Measurements from ENCODE around the gene MCL1. TPM values are rescaled to one million over a fixed set of nuclear protein-coding genes. Genes with fewer than 3 reads are reported as not detected.
"Not testable (repeated sequence)": the region's sequence is repeated elsewhere in the genome, so short reads cannot be mapped to it uniquely, and the experiment has no call there.

MCL1 gene
- total RNA-seq, 1 donor from 2014 or later, result 394 TPM

DNA sequence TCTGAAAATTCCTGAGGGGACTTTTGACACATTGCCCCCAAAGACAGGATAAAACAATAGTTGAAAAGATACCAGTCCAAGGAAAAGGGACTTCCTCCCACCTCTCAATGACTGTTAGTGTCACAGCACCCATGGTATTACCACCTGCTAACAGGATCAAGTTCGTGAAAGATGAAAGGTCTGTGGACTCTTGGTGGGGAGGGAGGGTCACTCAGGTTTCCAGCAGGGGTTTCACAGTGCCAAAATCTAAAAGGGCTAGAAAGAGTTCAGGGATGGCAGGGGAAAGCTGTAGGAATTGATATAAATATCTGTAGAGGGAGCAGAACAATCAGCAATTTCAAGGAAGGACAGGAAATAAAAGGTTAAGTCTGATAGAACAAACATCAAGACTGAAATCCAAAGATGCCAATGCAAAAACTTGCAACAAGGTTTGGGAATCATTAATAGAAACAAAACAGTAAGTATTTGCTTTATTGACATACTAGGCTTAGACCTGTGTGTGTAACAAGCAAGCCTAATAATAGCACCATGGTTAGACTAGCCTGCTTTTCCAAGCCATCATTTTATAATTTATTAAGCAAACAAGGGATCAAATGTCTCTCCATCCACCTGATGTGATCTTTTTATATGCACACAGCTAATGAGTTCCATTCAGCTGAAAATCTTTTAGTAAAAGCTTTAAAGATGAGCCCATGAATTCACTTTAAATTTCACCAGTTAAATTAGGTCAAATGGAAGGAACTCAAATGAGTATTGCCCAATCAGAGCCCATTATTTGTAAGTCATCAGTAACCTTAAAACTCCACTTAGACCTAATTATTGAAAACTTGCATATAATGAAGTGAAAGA lies 3.7 kb downstream of the MCL1 start:
- Histone ChIP-seq H3K36me3 (peaks cover 45 to 80% of the 10 kb centered on the region in 2 donors), H3K27ac (peak overlapping the region; percentile 63 to 98), H3K27me3 (no peaks in the 10 kb centered on the region), H3K4me1 (peaks cover 20 to 45% of the 10 kb centered on the region in 2 donors), H3K4me3 (peak overlapping the region; percentile 93 to 94), H3K9me3 (no peaks in the 10 kb centered on the region)
- intact Hi-C loops (cut with DNase I), result loop anchor here (1.0 kb wide), 1 partner anchor 12 kb away; no protein-coding TSS in a partner anchor
- no peak for DNase-seq (ENCODE audit: low spot score in 2 of 2)
- TF ChIP-seq, protein P1, sequence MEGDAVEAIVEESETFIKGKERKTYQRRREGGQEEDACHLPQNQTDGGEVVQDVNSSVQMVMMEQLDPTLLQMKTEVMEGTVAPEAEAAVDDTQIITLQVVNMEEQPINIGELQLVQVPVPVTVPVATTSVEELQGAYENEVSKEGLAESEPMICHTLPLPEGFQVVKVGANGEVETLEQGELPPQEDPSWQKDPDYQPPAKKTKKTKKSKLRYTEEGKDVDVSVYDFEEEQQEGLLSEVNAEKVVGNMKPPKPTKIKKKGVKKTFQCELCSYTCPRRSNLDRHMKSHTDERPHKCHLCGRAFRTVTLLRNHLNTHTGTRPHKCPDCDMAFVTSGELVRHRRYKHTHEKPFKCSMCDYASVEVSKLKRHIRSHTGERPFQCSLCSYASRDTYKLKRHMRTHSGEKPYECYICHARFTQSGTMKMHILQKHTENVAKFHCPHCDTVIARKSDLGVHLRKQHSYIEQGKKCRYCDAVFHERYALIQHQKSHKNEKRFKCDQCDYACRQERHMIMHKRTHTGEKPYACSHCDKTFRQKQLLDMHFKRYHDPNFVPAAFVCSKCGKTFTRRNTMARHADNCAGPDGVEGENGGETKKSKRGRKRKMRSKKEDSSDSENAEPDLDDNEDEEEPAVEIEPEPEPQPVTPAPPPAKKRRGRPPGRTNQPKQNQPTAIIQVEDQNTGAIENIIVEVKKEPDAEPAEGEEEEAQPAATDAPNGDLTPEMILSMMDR (IDR thresholded peaks at IDR 0.05), result no peak

DNA sequence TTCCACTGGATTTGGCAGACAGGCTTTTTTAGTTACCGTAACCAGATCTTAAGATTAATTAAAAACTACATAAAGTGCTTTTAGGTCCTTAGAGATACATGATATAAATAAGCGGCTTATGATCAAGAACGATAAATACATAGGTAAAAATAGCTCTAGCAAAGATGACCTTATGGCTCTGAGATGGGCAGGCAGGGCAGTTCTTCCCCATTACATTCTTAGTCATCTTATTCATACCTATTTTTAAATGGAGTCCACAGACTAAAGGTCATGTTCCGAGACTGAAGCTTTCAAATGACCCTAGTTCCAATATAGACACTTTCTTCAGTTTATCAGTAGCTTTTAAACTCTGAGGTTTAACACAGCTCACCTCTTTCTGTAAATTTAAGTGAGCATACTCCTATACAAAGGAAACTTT lies 4.3 kb downstream of the MCL1 start:
- TF ChIP-seq, protein P1 (IDR thresholded peaks at IDR 0.05), result no peak
- no peaks in the 10 kb centered on the region for H3K9me3 ChIP-seq
- intact Hi-C loops (cut with DNase I), result no loop called here
- H3K27ac ChIP-seq, result peak overlapping the region; percentile 63 to 98
- DNase-seq (ENCODE audit: low spot score in 2 of 2), result peak in 1 of 2 donors; percentile 31
- H3K4me3 ChIP-seq, result peak overlapping the region; percentile 93 to 94
- H3K4me1 ChIP-seq, result peaks cover 25 to 46% of the 10 kb centered on the region in 2 donors
- H3K36me3 ChIP-seq, result peaks cover 45 to 80% of the 10 kb centered on the region in 2 donors
- H3K27me3 ChIP-seq, result no peaks in the 10 kb centered on the region

DNA sequence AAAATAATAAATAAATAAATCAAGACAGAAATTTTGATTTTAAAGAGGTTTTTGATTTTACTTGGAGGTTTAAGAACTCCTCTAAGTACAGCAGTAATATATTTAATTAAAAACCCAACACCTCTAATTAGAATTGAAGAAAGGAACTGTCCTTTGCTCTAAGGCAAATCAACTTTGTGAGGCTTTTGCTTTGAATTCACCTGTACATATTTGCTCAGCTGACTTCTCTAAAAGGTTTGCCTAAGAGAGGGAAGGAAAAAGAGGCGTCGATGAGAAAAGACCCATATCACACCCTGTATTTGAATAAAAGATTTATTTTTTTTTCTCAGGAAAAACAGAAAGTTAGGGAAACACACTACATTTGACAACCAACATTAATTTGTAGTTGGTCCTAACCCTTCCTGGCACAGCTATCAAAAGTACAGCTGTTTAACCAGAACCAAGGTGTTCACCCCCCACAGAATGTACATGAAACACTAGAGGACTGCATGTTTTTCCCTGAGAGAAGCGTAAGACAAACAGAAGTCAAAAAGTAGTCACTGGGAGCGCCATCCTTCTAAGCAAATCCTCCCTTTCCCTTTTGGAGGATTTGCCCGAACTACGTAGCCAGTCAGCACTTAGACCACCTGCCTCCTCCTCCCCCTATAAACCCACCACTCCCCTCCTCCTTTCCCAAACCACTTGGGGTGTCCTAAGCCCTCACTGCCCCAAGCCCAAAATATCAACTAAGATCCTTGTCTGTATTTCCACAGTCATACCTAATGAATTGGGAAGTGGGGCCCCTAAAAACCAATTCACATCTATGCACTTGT lies 4.9 kb downstream of the MCL1 start:
- no peaks in the 10 kb centered on the region for H3K9me3 ChIP-seq
- TF ChIP-seq, protein P1 (IDR thresholded peaks at IDR 0.05), result no peak
- DNase-seq (ENCODE audit: low spot score in 2 of 2), result peak in 1 of 2 donors; percentile 52
- peak overlapping the region; percentile 98 to 100 for H3K27ac ChIP-seq
- no peaks in the 10 kb centered on the region for H3K27me3 ChIP-seq
- peak overlapping the region; percentile 93 to 94 for H3K4me3 ChIP-seq
- peaks cover 31 to 51% of the 10 kb centered on the region in 2 donors for H3K4me1 ChIP-seq
- intact Hi-C loops (cut with DNase I), result no loop called here
- peaks cover 45 to 80% of the 10 kb centered on the region in 2 donors for H3K36me3 ChIP-seq

DNA sequence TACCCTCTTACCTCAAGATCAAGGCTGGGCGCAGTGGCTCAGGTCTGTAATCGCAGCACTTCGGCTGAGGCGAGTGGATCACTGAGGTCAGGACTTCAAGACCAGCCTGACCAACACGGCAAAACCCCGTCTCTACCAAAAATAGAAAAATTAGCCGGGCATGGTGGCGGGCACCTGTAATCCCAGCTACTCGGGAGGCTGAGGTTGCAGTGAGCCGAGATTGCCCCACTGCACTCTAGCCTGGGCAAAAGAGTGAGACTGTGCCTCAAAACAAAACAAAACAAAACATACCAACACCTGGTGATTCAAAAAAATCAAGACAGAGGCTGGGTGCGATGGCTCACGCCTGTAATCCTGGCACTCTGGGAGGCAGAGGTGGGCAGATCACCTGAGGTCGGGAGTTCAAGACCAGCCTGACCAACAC lies 5.8 kb downstream of the MCL1 start:
- DNase-seq (ENCODE audit: low spot score in 2 of 2), result peak in 1 of 2 donors; percentile 64
- H3K9me3 ChIP-seq; H3K27me3 ChIP-seq; intact Hi-C loops (cut with DNase I): not testable (repeated sequence)
- peak overlapping the region; percentile 98 to 100 for H3K27ac ChIP-seq
- H3K36me3 ChIP-seq, result peaks cover 45 to 73% of the 10 kb centered on the region in 2 donors
- H3K4me3 ChIP-seq, result peak overlapping the region; percentile 93 to 94
- H3K4me1 ChIP-seq, result peaks cover 33 to 56% of the 10 kb centered on the region in 2 donors

DNA sequence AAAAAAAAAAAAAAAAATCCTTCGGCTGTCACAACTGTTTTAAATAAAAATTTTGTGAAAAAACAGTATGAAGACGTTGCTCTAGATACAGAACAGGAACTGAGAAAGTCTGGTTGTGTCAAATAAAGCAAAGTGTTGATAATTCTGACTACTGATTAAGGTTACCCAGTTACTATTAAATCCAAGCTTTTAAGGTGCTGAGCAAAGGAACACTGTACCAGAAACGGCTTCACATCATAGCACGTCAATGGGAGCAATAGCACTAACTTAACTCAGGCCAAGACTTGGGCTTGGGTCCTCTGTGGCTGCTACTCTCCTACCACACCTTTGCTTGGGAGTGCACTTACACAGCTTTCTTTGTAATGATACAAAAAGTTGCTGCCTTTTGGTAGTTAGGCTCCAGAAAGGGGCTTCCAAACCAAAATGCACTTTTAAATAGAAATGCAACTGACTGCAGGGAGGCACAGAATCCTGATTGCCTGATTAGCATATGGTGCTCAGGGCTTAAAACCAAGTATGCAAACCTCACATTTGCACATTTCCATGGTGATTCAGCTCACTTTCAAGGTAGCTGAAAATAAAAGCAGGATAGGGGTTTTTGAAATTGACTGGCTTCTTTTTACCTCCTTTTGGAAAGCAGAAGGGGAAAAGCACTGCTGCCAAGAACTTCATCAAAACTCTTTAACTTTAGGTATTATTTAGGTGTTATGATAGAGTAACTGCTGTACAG lies 6.3 kb downstream of the MCL1 start:
- Histone ChIP-seq H3K9me3 (no peaks in the 10 kb centered on the region), H3K27me3 (no peaks in the 10 kb centered on the region), H3K4me1 (peaks cover 36 to 60% of the 10 kb centered on the region in 2 donors), H3K4me3 (peak overlapping the region; percentile 93 to 94), H3K27ac (peak overlapping the region; percentile 98 to 100), H3K36me3 (peaks cover 45 to 68% of the 10 kb centered on the region in 2 donors)
- TF ChIP-seq, protein P1 (IDR thresholded peaks at IDR 0.05), result no peak
- intact Hi-C loops (cut with DNase I), result no loop called here
- peak in 1 of 2 donors; percentile 54 for DNase-seq (ENCODE audit: low spot score in 2 of 2)

Data from ascending aorta (tissue), 2 donors.